T47D (cell line): Measurements from ENCODE around the gene OCRL.

Source experiments
- DNase-seq, 2 experiments: peaks; one replicate each; pipeline versions ENCODE4 v3.0.0 to v3.0.0-alpha.2; 2011 to 2012; ENCODE audit warnings: low read depth in 1 of 2, low spot score in 1 of 2
- JUND ChIP-seq: IDR thresholded peaks from 2 replicates; pipeline ENCODE4 v1.6.1; 2012; ENCODE audit warnings: low read depth
- in situ Hi-C: cut with HindIII; loops from 2 replicates; pipeline ENCODE4 v1.10.0; 2016; ENCODE audit warnings: low sequenced_read_pairs, low pct_unique_long_range_greater_than_20kb

Gene OCRL

GRCh38 chrX:129576539-129576938 is 36.5 kb downstream of the OCRL start:
- DNase-seq, result no peak
- TF ChIP-seq JUND, result no peak
- in situ Hi-C loops, result no loop called here

GRCh38 chrX:129577473-129577872 is 37.4 kb downstream of the OCRL start:
- no peak for DNase-seq
- TF ChIP-seq JUND, result no peak
- in situ Hi-C loops, result no loop called here

- no peak for TF ChIP-seq JUND
- in situ Hi-C loops, result no loop called here
- DNase-seq, result no peak
Observed at GRCh38 chrX:129577877-129578276, 37.8 kb downstream of the OCRL start.

DNA sequence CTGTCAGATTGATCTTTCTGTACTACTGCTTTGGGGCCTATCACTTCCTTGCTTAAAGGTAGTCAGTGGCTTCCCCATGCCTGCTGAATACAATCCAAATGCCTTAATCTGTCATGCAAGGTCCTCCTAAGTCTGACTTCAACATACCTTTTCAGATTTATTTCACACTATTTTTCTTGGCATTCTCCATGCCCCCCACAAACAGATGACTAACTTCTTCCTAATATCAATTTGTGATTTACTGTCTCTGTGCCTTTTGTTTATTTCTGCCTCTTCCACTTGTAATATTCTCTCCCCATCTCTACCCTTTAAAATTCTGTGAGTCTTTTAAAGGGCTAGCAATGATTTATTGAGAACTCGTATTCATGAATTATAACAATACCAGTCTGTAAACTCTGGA is 41.8 kb downstream of the OCRL start:
- TF ChIP-seq JUND, result no peak
- in situ Hi-C loops, result no loop called here
- DNase-seq, result no peak

DNA sequence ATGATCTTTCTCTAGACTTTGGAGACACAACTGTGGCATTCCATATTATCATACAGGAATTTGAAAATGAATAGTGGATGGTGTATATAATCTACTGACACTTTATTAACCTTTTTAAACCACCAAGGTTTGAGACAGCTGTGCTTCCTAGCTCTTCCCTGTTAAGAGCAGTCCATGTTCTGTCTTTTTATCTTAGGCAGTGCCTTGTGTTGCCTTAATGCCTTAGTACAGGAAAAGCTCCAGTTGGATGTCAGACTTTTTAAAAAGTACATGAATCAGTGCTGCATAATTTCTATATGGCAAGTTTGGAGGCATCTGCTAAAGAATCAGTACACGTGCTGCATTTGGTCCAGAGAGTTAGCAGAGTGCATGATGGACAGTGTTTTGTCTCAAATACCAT is 45.1 kb downstream of the OCRL start:
- TF ChIP-seq JUND, result no peak
- in situ Hi-C loops, result no loop called here
- DNase-seq, result no peak

- in situ Hi-C loops, result no loop called here
- no peak for TF ChIP-seq JUND
- peak in 1 of 2 experiments; percentile 39 for DNase-seq
Observed at GRCh38 chrX:129585691-129586090, 45.6 kb downstream of the OCRL start.

GRCh38 chrX:129586446-129586845 is 46.4 kb downstream of the OCRL start:
- in situ Hi-C loops, result no loop called here
- DNase-seq, result no peak
- TF ChIP-seq JUND, result no peak

GRCh38 chrX:129590596-129590995 is 50.5 kb downstream of the OCRL start:
- no peak for DNase-seq
- no peak for TF ChIP-seq JUND
- in situ Hi-C loops, result no loop called here

- DNase-seq, result no peak
- TF ChIP-seq JUND, result no peak
- in situ Hi-C loops, result no loop called here
Observed at GRCh38 chrX:129593137-129593536, 53.1 kb downstream of the OCRL start.

- no peak for DNase-seq
- in situ Hi-C loops, result no loop called here
- TF ChIP-seq JUND, result no peak
Observed at GRCh38 chrX:129594781-129595180, 54.7 kb downstream of the OCRL start.

- no peak for TF ChIP-seq JUND
- in situ Hi-C loops, result no loop called here
- DNase-seq, result no peak
Observed at GRCh38 chrX:129596077-129596476, 56.0 kb downstream of the OCRL start.

DNA sequence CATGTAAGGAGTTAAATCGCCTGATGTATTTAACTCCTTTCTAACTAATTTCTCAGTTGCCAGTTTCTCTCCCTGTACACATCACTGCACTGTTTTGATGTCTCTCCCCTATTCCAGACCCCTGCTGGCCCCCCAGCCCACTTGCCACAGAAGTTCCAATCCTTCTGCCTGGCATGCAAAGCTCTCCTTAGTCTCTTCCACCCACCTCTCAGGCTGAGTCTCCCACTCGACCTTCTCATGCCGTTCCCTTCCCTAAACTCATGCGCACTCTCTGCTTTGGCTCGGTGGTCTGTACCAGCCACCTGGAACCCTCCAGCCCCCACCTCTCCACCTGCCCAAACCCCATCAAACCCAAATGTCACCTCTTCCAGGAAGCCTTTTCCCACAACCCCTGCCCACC is 57.8 kb downstream of the OCRL start:
- in situ Hi-C loops, result no loop called here
- TF ChIP-seq JUND, result no peak
- no peak for DNase-seq

DNA sequence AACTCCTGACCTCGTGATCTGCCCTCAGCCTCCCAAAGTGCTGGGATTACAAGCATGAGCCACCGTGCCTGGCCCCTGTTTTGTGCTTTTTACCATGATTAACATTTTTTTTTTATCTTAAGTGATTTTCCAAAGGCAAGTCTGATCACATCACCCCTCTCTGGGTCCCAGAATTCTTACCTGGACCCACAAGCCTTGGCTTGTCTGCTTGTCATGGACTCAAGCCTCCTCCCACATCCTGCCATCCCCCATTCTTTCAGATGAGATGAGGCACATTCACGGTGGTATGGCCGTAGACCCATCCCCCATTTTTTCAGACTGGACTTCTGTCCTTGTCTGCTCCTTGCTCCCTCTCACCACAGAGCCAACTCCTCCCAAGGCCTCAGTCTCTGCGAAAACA is 59.4 kb downstream of the OCRL start:
- TF ChIP-seq JUND, result no peak
- in situ Hi-C loops, result no loop called here
- DNase-seq, result no peak

DNA sequence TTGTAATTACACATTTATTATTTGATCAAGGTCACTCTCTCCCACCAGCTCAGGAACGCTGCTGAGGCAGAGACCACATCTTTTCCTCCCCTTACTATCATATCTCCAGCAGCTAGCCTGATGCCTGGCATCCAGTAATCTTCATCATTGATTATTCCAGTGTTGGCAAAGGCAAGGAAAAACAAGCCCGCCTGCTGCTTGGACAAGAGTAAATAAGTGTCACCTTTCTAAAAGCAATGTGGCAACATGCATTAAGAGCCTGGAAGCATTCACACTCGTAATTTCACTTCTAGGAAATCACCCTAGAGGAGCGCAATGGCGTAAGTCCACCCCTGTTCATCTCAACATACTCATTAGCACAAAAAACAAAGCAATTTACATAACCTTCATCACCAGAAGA is 59.9 kb downstream of the OCRL start:
- no peak for TF ChIP-seq JUND
- in situ Hi-C loops, result no loop called here
- no peak for DNase-seq
